Endodermal cell (in vitro differentiated cells): Measurements from ENCODE around the gene ARGLU1. TPM values are rescaled to one million over a fixed set of nuclear protein-coding genes. Genes with fewer than 3 reads are reported as not detected.

ENCODE experiments used
- DNase-seq: peaks from one replicate; pipeline ENCODE4 v3.0.0-alpha.2; 2017
- H3K27ac ChIP-seq: 2 replicates; pipeline ENCODE4 v1.5.1; 2013; ENCODE audit warnings: mild to moderate bottlenecking, low read depth, low read length, moderate library complexity
- H3K27me3 ChIP-seq: 2 replicates; pipeline ENCODE4 v1.6.1; 2013; ENCODE audit warnings: mild to moderate bottlenecking, low read length, moderate library complexity; ENCODE audit not compliant: insufficient read depth, control insufficient read depth, poor library complexity, severe bottlenecking
- H3K36me3 ChIP-seq: 2 replicates; pipeline ENCODE4 v1.7.0; 2013; ENCODE audit warnings: mild to moderate bottlenecking, low read length, moderate library complexity; ENCODE audit not compliant: control insufficient read depth, insufficient read depth
- H3K4me1 ChIP-seq: one replicate; pipeline ENCODE4 v1.7.0; 2013; ENCODE audit warnings: low read length; ENCODE audit not compliant: control insufficient read depth, insufficient read depth
- H3K4me3 ChIP-seq: 2 replicates; pipeline ENCODE4 v1.5.1; 2013; ENCODE audit warnings: mild to moderate bottlenecking, low read length, moderate library complexity
- H3K9ac ChIP-seq: 2 replicates; pipeline ENCODE4 v1.6.1; 2013; ENCODE audit warnings: mild to moderate bottlenecking, low read length, moderate library complexity; ENCODE audit not compliant: poor library complexity, severe bottlenecking; ENCODE audit errors: extremely low read depth
- H3K9me3 ChIP-seq: 2 replicates; pipeline ENCODE4 v1.6.1; 2013; ENCODE audit warnings: mild to moderate bottlenecking, low read length, moderate library complexity; ENCODE audit not compliant: control insufficient read depth
- H3K27ac Mint-ChIP-seq: 2 replicates; pipeline ENCODE4 v1.8.0; 2020; ENCODE audit warnings: mixed read lengths
- H3K27me3 Mint-ChIP-seq: 2 replicates; pipeline ENCODE4 v1.8.0; 2021; ENCODE audit warnings: mild to moderate bottlenecking, mixed read lengths; ENCODE audit not compliant: insufficient read depth
- H3K36me3 Mint-ChIP-seq: 2 replicates; pipeline ENCODE4 v1.8.0; 2020; ENCODE audit warnings: low read depth, mixed read lengths
- H3K4me1 Mint-ChIP-seq: 2 replicates; pipeline ENCODE4 v1.8.0; 2020; ENCODE audit warnings: mixed read lengths
- H3K4me3 Mint-ChIP-seq: 2 replicates; pipeline ENCODE4 v1.8.0; 2020; ENCODE audit warnings: mild to moderate bottlenecking, moderate library complexity, mixed read lengths
- H3K9me3 Mint-ChIP-seq: 2 replicates; pipeline ENCODE4 v1.8.0; 2020; ENCODE audit warnings: mild to moderate bottlenecking, mixed read lengths
- CTCF ChIP-seq: fragments of 200-600 bp; sonication (generic); conservative IDR thresholded peaks from 2 replicates; pipeline ENCODE4 v1.5.0; 2021; ENCODE audit warnings: antibody characterized with exemption, mild to moderate bottlenecking
- WGBS, 2 experiments: methylation state at CpG; one replicate each; pipeline versions ENCODE4 v1.1.5 to v1.1.7; 2013; ENCODE audit warnings: missing lambda C conversion rate in 2 of 2, mixed read lengths in 1 of 2; ENCODE audit not compliant: insufficient coverage in 1 of 2, insufficient read length in 1 of 2; 5-methylcytosine and 5-hydroxymethylcytosine counted together
- total RNA-seq, 2 donors: library from RNA; stranded (reverse); fragmentation: NEBNext Ultra II Directional in 1 of 2; extraction: Animal tissue kit (Norgen Biotek cat#: 25700) in 1 of 2; gene quantifications; 2 replicates in 1 of 2; 3 replicates in 1 of 2; pipeline ENCODE4 v1.2.1, GENCODE V29; 2021

Gene ARGLU1
- total RNA-seq, 2 donors from 2014 or later = 80.6 to 101 TPM

- Mint-ChIP-seq H3K4me1 (peaks cover 4% of the 10 kb centered on the region), H3K27me3 (no peaks in the 10 kb centered on the region), H3K27ac (no peak overlapping the region), H3K36me3 (peaks cover 28% of the 10 kb centered on the region), H3K4me3 (no peak overlapping the region), H3K9me3 (no peaks in the 10 kb centered on the region)
- Histone ChIP-seq H3K9me3 (no peaks in the 10 kb centered on the region), H3K27ac (no peak overlapping the region), H3K9ac (no peak overlapping the region), H3K36me3 (peaks cover 62% of the 10 kb centered on the region), H3K4me3 (no peak overlapping the region), H3K4me1 (no peaks in the 10 kb centered on the region), H3K27me3 (no peaks in the 10 kb centered on the region)
- TF ChIP-seq CTCF = no peak
- 90% methylated on average over 1 of the region's 1 CpG; no CpG with 5 or more reads in 1 of the 2 experiments for whole genome bisulfite sequencing, 2 experiments
- no peak for DNase-seq
Measured at GRCh38 chr13:106541826-106542225, 26.1 kb downstream of the ARGLU1 start.

DNA sequence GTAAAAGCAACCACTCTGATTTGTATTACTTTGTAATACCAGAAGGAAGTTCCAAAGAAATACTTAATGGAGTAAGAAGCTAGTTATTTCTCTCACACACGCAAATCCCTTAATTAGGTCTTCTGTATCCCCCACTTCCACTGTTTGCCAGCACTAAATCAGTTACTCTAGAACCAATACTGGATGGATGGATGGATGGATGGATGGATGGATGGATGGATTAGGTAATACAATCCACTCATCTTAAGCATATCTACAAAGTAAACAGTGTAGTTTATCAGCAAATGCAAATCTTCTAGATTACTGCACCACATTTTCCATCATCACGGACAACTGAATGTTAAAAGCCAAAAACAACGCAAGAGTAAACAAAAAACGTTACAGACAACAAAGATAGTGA is 27.3 kb downstream of the ARGLU1 start:
- no peak overlapping the region for H3K27ac ChIP-seq
- H3K4me3 ChIP-seq = no peak overlapping the region
- Mint-ChIP-seq H3K4me1 (peaks cover 4% of the 10 kb centered on the region), H3K27me3 (peaks cover 2% of the 10 kb centered on the region), H3K4me3 (no peak overlapping the region), H3K36me3 (peaks cover 27% of the 10 kb centered on the region), H3K27ac (no peak overlapping the region), H3K9me3 (no peaks in the 10 kb centered on the region)
- TF ChIP-seq CTCF = no peak
- no peaks in the 10 kb centered on the region for H3K9me3 ChIP-seq
- no peak overlapping the region for H3K9ac ChIP-seq
- WGBS, 2 experiments = 93 to 96% methylated on average over 3 of the region's 4 CpGs
- no peak for DNase-seq
- peaks cover 50% of the 10 kb centered on the region for H3K36me3 ChIP-seq
- no peaks in the 10 kb centered on the region for H3K4me1 ChIP-seq
- no peaks in the 10 kb centered on the region for H3K27me3 ChIP-seq

GRCh38 chr13:106537521-106537920 is 30.4 kb downstream of the ARGLU1 start:
- H3K27ac Mint-ChIP-seq = no peak overlapping the region
- Histone ChIP-seq H3K27ac (no peak overlapping the region), H3K27me3 (peaks cover 22% of the 10 kb centered on the region), H3K36me3 (peaks cover 21% of the 10 kb centered on the region), H3K4me3 (no peak overlapping the region), H3K9ac (no peak overlapping the region), H3K4me1 (peaks cover 3% of the 10 kb centered on the region), H3K9me3 (no peaks in the 10 kb centered on the region)
- no peak for TF ChIP-seq CTCF
- DNase-seq = no peak
- no peak overlapping the region for H3K4me3 Mint-ChIP-seq
- peaks cover 21% of the 10 kb centered on the region for H3K27me3 Mint-ChIP-seq
- H3K36me3 Mint-ChIP-seq = peaks cover 17% of the 10 kb centered on the region
- peaks cover 14% of the 10 kb centered on the region for H3K4me1 Mint-ChIP-seq
- 82 to 86% methylated on average over 2 to 3 of the region's 3 CpGs for WGBS, 2 experiments
- no peaks in the 10 kb centered on the region for H3K9me3 Mint-ChIP-seq
